ENCODE data around the gene CDKL2.

DNA sequence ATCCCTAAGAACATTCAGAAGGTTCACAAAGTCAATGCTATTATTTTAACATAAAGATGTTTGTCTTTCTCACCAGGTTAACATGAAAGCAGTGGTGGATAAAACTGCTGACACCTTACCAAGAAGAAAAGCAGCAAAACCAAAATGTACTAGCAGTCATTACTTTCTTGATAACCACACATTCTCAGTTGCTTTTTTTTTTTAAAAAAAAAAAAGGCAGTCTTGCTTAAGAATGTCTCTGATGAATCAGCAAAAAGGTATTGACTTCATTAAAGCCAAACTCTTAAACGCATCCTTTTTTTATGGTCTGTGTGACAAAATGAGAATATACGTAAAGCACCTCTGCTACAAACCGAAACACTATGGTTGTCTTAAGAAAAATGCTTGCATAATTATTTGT, 31.9 kb downstream of the CDKL2 start:
- TF ChIP-seq, protein P1, sequence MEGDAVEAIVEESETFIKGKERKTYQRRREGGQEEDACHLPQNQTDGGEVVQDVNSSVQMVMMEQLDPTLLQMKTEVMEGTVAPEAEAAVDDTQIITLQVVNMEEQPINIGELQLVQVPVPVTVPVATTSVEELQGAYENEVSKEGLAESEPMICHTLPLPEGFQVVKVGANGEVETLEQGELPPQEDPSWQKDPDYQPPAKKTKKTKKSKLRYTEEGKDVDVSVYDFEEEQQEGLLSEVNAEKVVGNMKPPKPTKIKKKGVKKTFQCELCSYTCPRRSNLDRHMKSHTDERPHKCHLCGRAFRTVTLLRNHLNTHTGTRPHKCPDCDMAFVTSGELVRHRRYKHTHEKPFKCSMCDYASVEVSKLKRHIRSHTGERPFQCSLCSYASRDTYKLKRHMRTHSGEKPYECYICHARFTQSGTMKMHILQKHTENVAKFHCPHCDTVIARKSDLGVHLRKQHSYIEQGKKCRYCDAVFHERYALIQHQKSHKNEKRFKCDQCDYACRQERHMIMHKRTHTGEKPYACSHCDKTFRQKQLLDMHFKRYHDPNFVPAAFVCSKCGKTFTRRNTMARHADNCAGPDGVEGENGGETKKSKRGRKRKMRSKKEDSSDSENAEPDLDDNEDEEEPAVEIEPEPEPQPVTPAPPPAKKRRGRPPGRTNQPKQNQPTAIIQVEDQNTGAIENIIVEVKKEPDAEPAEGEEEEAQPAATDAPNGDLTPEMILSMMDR (conservative IDR thresholded peaks at IDR 0.05) = no peak
- no peak for TF ChIP-seq EZH2 (IDR thresholded peaks at IDR 0.05; ENCODE audit: low read depth)

Measured in PC-9 (cell line).